Right ventricle myocardium inferior (tissue), 1 donor: ENCODE data around the gene ISX. TPM values are rescaled to one million over a fixed set of nuclear protein-coding genes. Genes with fewer than 3 reads are reported as not detected.
"Not testable (repeated sequence)": the region's sequence is repeated elsewhere in the genome, so short reads cannot be mapped to it uniquely, and the experiment has no call there.

Source experiments
- ATAC-seq: fragments of 200-7000 bp; cut with Tn5 transposase; one replicate; pipeline ENCODE4 v1.9.1; 2020; ENCODE audit warnings: mild to moderate bottlenecking, moderate library complexity
- DNase-seq: peaks from one replicate; pipeline ENCODE4 v3.0.0; 2021; ENCODE audit errors: missing footprints
- intact Hi-C: fragments of 100-400 bp; cut with DNase I; formaldehyde crosslinking; loops from one replicate; pipeline ENCODE4 v1.11.0; 2022
- total RNA-seq: library from RNA; stranded (reverse); fragmentation: NEBNext Ultra II Directional; extraction: Animal tissue kit (Norgen Biotek cat#: 25700); gene quantifications from one replicate; pipeline ENCODE4 v1.2.1, GENCODE V29; 2021
- donor health status: DM: no; HTN: yes; CAD: no; lungs with severe emphysema.

The ISX gene
- total RNA-seq, 1 donor from 2014 or later, result not detected

GRCh38 chr22:35050038-35050437 lies 15.9 kb upstream of the ISX start:
- ATAC-seq, intact Hi-C loops, DNase-seq: not testable (repeated sequence)

- DNase-seq (no peak), ATAC-seq (no peak)
- intact Hi-C loops, result no loop called here
Measured at GRCh38 chr22:35051013-35051535, 14.9 kb upstream of the ISX start.

- DNase-seq (no peak), ATAC-seq (no peak)
- intact Hi-C loops, result no loop called here
Measured at GRCh38 chr22:35051791-35052190, 14.2 kb upstream of the ISX start.

GRCh38 chr22:35053060-35053835 lies 12.7 kb upstream of the ISX start:
- intact Hi-C loops, result no loop called here
- DNase-seq, result no peak
- ATAC-seq, result no peak

- intact Hi-C loops, result no loop called here
- DNase-seq (no peak), ATAC-seq (no peak)
Measured at GRCh38 chr22:35054064-35054463, 11.9 kb upstream of the ISX start.

GRCh38 chr22:35056486-35056885 lies 9.5 kb upstream of the ISX start:
- intact Hi-C loops, result no loop called here
- DNase-seq (no peak), ATAC-seq (no peak)

GRCh38 chr22:35057155-35057554 lies 8.8 kb upstream of the ISX start:
- intact Hi-C loops, result no loop called here
- ATAC-seq (no peak), DNase-seq (no peak)

- intact Hi-C loops, result no loop called here
- DNase-seq (no peak), ATAC-seq (no peak)
Measured at GRCh38 chr22:35059632-35060031, 6.3 kb upstream of the ISX start.

- ATAC-seq (no peak), DNase-seq (no peak)
- intact Hi-C loops, result no loop called here
Measured at GRCh38 chr22:35064664-35065063, 1.3 kb upstream of the ISX start.

GRCh38 chr22:35065183-35065582 lies 775 bp upstream of the ISX start:
- DNase-seq (no peak), ATAC-seq (no peak)
- intact Hi-C loops, result no loop called here

- DNase-seq, result no peak
- no peak for ATAC-seq
- intact Hi-C loops, result no loop called here
Measured at GRCh38 chr22:35066768-35067167, 810 bp downstream of the ISX start.

- intact Hi-C loops, result no loop called here
- no peak for ATAC-seq
- no peak for DNase-seq
Measured at GRCh38 chr22:35069541-35069940, 3.6 kb downstream of the ISX start.

- ATAC-seq (no peak), DNase-seq (no peak)
- intact Hi-C loops, result no loop called here
Measured at GRCh38 chr22:35070451-35071093, 4.6 kb downstream of the ISX start.

GRCh38 chr22:35071784-35072183 lies 5.8 kb downstream of the ISX start:
- DNase-seq, result no peak
- no peak for ATAC-seq
- intact Hi-C loops, result no loop called here

- no peak for DNase-seq
- ATAC-seq, result no peak
- intact Hi-C loops, result no loop called here
Measured at GRCh38 chr22:35072925-35073324, 7.0 kb downstream of the ISX start.

GRCh38 chr22:35074583-35074982 lies 8.6 kb downstream of the ISX start:
- no peak for DNase-seq
- intact Hi-C loops, result no loop called here
- no peak for ATAC-seq

- DNase-seq (no peak), ATAC-seq (no peak)
- intact Hi-C loops, result no loop called here
Measured at GRCh38 chr22:35076630-35077029, 10.7 kb downstream of the ISX start.

GRCh38 chr22:35085621-35086020 lies 19.7 kb downstream of the ISX start:
- DNase-seq, result no peak
- no peak for ATAC-seq
- intact Hi-C loops, result no loop called here

GRCh38 chr22:35089139-35089538 lies 23.2 kb downstream of the ISX start:
- DNase-seq, result no peak
- intact Hi-C loops, result no loop called here
- no peak for ATAC-seq

- ATAC-seq, result no peak
- intact Hi-C loops, result no loop called here
- no peak for DNase-seq
Measured at GRCh38 chr22:35092406-35092805, 26.4 kb downstream of the ISX start.
